Measurements from ENCODE around the gene CPE. TPM values are rescaled to one million over a fixed set of nuclear protein-coding genes. Genes with fewer than 3 reads are reported as not detected.

CPE gene
- total RNA-seq, 1 experiment from 2014 or later, result 29.3 TPM

GRCh38 chr4:165478260-165478659 is 99.5 kb downstream of the CPE start:
- H3K9ac ChIP-seq (ENCODE audit: low read length), result no peak overlapping the region
- intact Hi-C loops (cut with micrococcal nuclease), result no loop called here
- no TSS peak for BruUV-seq (replicated peaks)

More at GRCh38 chr4:165478260-165478659, 99.5 kb downstream of the CPE start:
- no peak for TF ChIP-seq CEBPB (IDR thresholded peaks at IDR 0.05; ENCODE audit: low read depth)
- no peak for TF ChIP-seq CTCF (IDR thresholded peaks at IDR 0.05 in 2 of 3, conservative IDR thresholded peaks at IDR 0.05 in 1 of 3; ENCODE audit: borderline replicate concordance in 1 of 3, insufficient read depth in 1 of 3, low read depth in 2 of 3, low read length in 2 of 3)
- no peak for TF ChIP-seq JUND (IDR thresholded peaks at IDR 0.05)
- TF ChIP-seq EZH2 (IDR thresholded peaks at IDR 0.05), result no peak
- CTCF ChIA-PET, result no interaction called here
- DNase-seq (ENCODE audit: low read depth, low spot score), result no peak
- no peaks in the 10 kb centered on the region for H3K9me2 ChIP-seq (ENCODE audit: insufficient read depth)
- H3K4me1 ChIP-seq (ENCODE audit: control insufficient read depth in 1 of 2, insufficient read depth in 2 of 2, low read length in 2 of 2), result peaks cover 8 to 17% of the 10 kb centered on the region in 2 experiments
- no peak overlapping the region for H3K4me3 ChIP-seq (replicated peaks in 1 of 2; ENCODE audit: low read depth in 1 of 2, low read length in 2 of 2)
- H3K79me2 ChIP-seq (ENCODE audit: insufficient read depth, low read length), result no peaks in the 10 kb centered on the region
- H4K20me1 ChIP-seq (ENCODE audit: insufficient read depth), result no peaks in the 10 kb centered on the region
- H3K4me2 ChIP-seq (ENCODE audit: low read length), result no peak overlapping the region
- RAD21 ChIA-PET (ENCODE audit: low non-redundant PET in 1 of 2, low total read pairs in 2 of 2, uncharacterized antibody in 2 of 2, unreplicated experiment in 2 of 2), result no interaction called here
- no peaks in the 10 kb centered on the region for H3K36me3 ChIP-seq (ENCODE audit: control insufficient read depth in 1 of 2, insufficient read depth in 2 of 2, low read length in 2 of 2)
- POLR2A ChIA-PET, result no interaction called here
- H2AFZ ChIP-seq (ENCODE audit: low read depth, low read length, poor library complexity, severe bottlenecking), result no peak overlapping the region
- H3K27ac ChIP-seq (ENCODE audit: low read depth, low read length), result no peak overlapping the region
- ATAC-seq, result no peak
- no peaks in the 10 kb centered on the region for H3K27me3 ChIP-seq (ENCODE audit: insufficient read depth, low read length)
- peaks cover 4 to 6% of the 10 kb centered on the region in 2 experiments; a peak in 2 of 4 replicates for H3K9me3 ChIP-seq (ENCODE audit: control insufficient read depth in 1 of 2, insufficient read depth in 1 of 2, low read depth in 1 of 2, low read length in 2 of 2)

Data from HCT116 (cell line).